ENCODE measurements around the gene TMA7B. TPM values are rescaled to one million over a fixed set of nuclear protein-coding genes. Genes with fewer than 3 reads are reported as not detected.
"Not testable (repeated sequence)": the region's sequence is repeated elsewhere in the genome, so short reads cannot be mapped to it uniquely, and the experiment has no call there.

TMA7B gene
- polyA plus RNA-seq, 1 of the 3 experiments (the other 2 are of a cell fraction), result not detected

- TF ChIP-seq RXRA (IDR thresholded peaks at IDR 0.05; ENCODE audit: borderline replicate concordance, low read depth) (no peak), POLR2AphosphoS5 (IDR thresholded peaks at IDR 0.05; ENCODE audit: low read depth, low read length) (no peak), NRF1 (IDR thresholded peaks at IDR 0.05; ENCODE audit: low read depth, low read length) (no peak), TCF12 (IDR thresholded peaks at IDR 0.05) (no peak), RFX5 (IDR thresholded peaks at IDR 0.05; ENCODE audit: low read length) (no peak)
Measured at GRCh38 chr22:39991159-39991860, 31.1 kb downstream of the TMA7B start (continued).

- 64% methylated on average over 4 of the region's 5 CpGs for WGBS (ENCODE audit: low lambda C conversion rate)
- Histone ChIP-seq H3K36me3 (replicated peaks in 1 of 2; ENCODE audit: control insufficient read depth in 1 of 2, insufficient read depth in 2 of 2, low read length in 1 of 2) (no peaks in the 10 kb centered on the region), H3K79me2 (ENCODE audit: insufficient read depth) (no peaks in the 10 kb centered on the region), H3K27ac (ENCODE audit: low read depth in 2 of 2, low read length in 1 of 2) (no peak overlapping the region), H3K4me1 (ENCODE audit: control insufficient read depth in 1 of 2, insufficient read depth in 2 of 2, low read depth in 1 of 2, low read length in 1 of 2) (peaks cover 0 to 2% of the 10 kb centered on the region in 2 experiments; a peak in 1 of 4 replicates), H4K20me1 (ENCODE audit: insufficient read depth) (no peaks in the 10 kb centered on the region), H3K27me3 (ENCODE audit: insufficient read depth) (no peaks in the 10 kb centered on the region), H3K9me2 (no peaks in the 10 kb centered on the region), H3K9me3 (no peaks in the 10 kb centered on the region), H3K4me2 (no peak overlapping the region), H2AFZ (ENCODE audit: low read depth) (no peak overlapping the region), H3K4me3 (ENCODE audit: low read depth in 2 of 2, low read length in 1 of 2) (no peak overlapping the region), H3F3A (replicated peaks; ENCODE audit: insufficient read depth) (no peaks in the 10 kb centered on the region), H3K9ac (no peak overlapping the region)
- TF ChIP-seq GATA2 (CRISPR knock-in tag; IDR thresholded peaks at IDR 0.05), result no peak
- TF ChIP-seq ELF1 (IDR thresholded peaks at IDR 0.05), result no peak
- TF ChIP-seq IRF3 (IDR thresholded peaks at IDR 0.05; ENCODE audit: low read depth, low read length), result no peak
- TF ChIP-seq ZBTB33 (IDR thresholded peaks at IDR 0.05; ENCODE audit: borderline replicate concordance, low read depth), result no peak
- no peak for TF ChIP-seq PBX3 (IDR thresholded peaks at IDR 0.05)
- no peak for TF ChIP-seq MEF2A (IDR thresholded peaks at IDR 0.05; ENCODE audit: borderline replicate concordance, low read depth)
- TF ChIP-seq REST (IDR thresholded peaks at IDR 0.05; ENCODE audit: low read depth, low read length), result no peak
- no peak for TF ChIP-seq RAD21 (IDR thresholded peaks at IDR 0.05; ENCODE audit: low read length)
- TF ChIP-seq NRF1 (IDR thresholded peaks at IDR 0.05; ENCODE audit: low read depth, low read length), result no peak
- TF ChIP-seq TCF12 (IDR thresholded peaks at IDR 0.05), result no peak
- no peak for TF ChIP-seq TEAD4 (IDR thresholded peaks at IDR 0.05; ENCODE audit: borderline replicate concordance, insufficient read depth)
- no peak for TF ChIP-seq SIN3A (IDR thresholded peaks at IDR 0.05; ENCODE audit: borderline replicate concordance, low read depth, low read length)
- TF ChIP-seq CHD2 (IDR thresholded peaks at IDR 0.05; ENCODE audit: low read length, partially characterized antibody), result no peak
- TF ChIP-seq JUND (IDR thresholded peaks at IDR 0.05), result no peak
- TF ChIP-seq POLR2AphosphoS5 (IDR thresholded peaks at IDR 0.05; ENCODE audit: low read depth, low read length), result no peak
- no peak for TF ChIP-seq MXI1 (IDR thresholded peaks at IDR 0.05; ENCODE audit: low read depth, low read length)
- POLR2A ChIA-PET, result no interaction called here
- CTCF ChIA-PET, result no interaction called here
- no peak for DNase-seq
Measured at GRCh38 chr22:39992088-39992826, 32.1 kb downstream of the TMA7B start.

- H3K4me3 ChIP-seq (ENCODE audit: low read depth in 2 of 2, low read length in 1 of 2); CTCF ChIA-PET; H3K9me3 ChIP-seq; H3K27ac ChIP-seq (ENCODE audit: low read depth in 2 of 2, low read length in 1 of 2); H3K36me3 ChIP-seq (replicated peaks in 1 of 2; ENCODE audit: control insufficient read depth in 1 of 2, insufficient read depth in 2 of 2, low read length in 1 of 2); H3K4me2 ChIP-seq; H3K27me3 ChIP-seq (ENCODE audit: insufficient read depth); H3K9ac ChIP-seq; H4K20me1 ChIP-seq (ENCODE audit: insufficient read depth); H3F3A ChIP-seq (replicated peaks; ENCODE audit: insufficient read depth); H2AFZ ChIP-seq (ENCODE audit: low read depth); DNase-seq; H3K9me2 ChIP-seq; H3K79me2 ChIP-seq (ENCODE audit: insufficient read depth); H3K4me1 ChIP-seq (ENCODE audit: control insufficient read depth in 1 of 2, insufficient read depth in 2 of 2, low read depth in 1 of 2, low read length in 1 of 2): not testable (repeated sequence)
- POLR2A ChIA-PET, result interaction anchor here (0.6 kb wide), 1 partner anchor 85 kb away, joined by 3 read pairs; no protein-coding TSS in a partner anchor
- WGBS (ENCODE audit: low lambda C conversion rate), result 88% methylated on average over 7 of the region's 7 CpGs
Measured at GRCh38 chr22:39992894-39993293, 32.7 kb downstream of the TMA7B start.
